Right atrium auricular region (tissue), 2 donors: ENCODE measurements around the gene IL1F10. TPM values are rescaled to one million over a fixed set of nuclear protein-coding genes. Genes with fewer than 3 reads are reported as not detected.

Experiments
- DNase-seq: peaks from one replicate; pipeline ENCODE4 v3.0.0-alpha.2; 2019; ENCODE audit warnings: low spot score
- H3K27ac ChIP-seq, 2 donors: fragments of 200-600 bp; sonication (generic); 1 replicate in 1 of 2; 2 replicates in 1 of 2; pipeline ENCODE4 v1.5.1; 2016 to 2019
- H3K27me3 ChIP-seq, 2 donors: fragments of 200-600 bp; sonication (generic); one replicate each; pipeline versions ENCODE4 v1.5.1 to v1.6.0; 2017 to 2019
- H3K36me3 ChIP-seq: fragments of 200-600 bp; sonication (generic); one replicate; pipeline ENCODE4 v1.5.1; 2016
- H3K4me1 ChIP-seq, 2 donors: fragments of 200-600 bp; sonication (generic); one replicate each; pipeline versions ENCODE4 v1.5.1 to v1.6.0; 2017 to 2019
- H3K4me3 ChIP-seq, 2 donors: fragments of 200-600 bp; sonication (generic); 1 replicate in 1 of 2; 2 replicates in 1 of 2; pipeline ENCODE4 v1.5.1; 2017 to 2019; ENCODE audit warnings: mild to moderate bottlenecking in 1 of 2, moderate library complexity in 1 of 2
- H3K9me3 ChIP-seq, 2 donors: fragments of 200-600 bp; sonication (generic); one replicate each; pipeline ENCODE4 v1.5.1; 2019
- total RNA-seq, 2 donors: library from RNA; depleted of rRNA; stranded (reverse); fragments of >200 nt; gene quantifications; one replicate each; pipeline ENCODE4 v1.1.0, GENCODE V29; 2016
- TF ChIP-seq, protein P1 (sequence below), 2 donors: fragments of 200-600 bp; sonication (generic); IDR thresholded peaks; one replicate each; pipeline ENCODE4 v1.5.1; 2019; ENCODE audit warnings: antibody characterized with exemption in 2 of 2

Gene IL1F10
- total RNA-seq, 2 donors from 2014 or later = not detected

GRCh38 chr2:113070606-113070975, 2.8 kb downstream of the IL1F10 start:
- DNase-seq = no peak
- Histone ChIP-seq H3K36me3 (no peaks in the 10 kb centered on the region), H3K9me3 (no peaks in the 10 kb centered on the region), H3K4me1 (no peaks in the 10 kb centered on the region), H3K27ac (no peak overlapping the region), H3K4me3 (no peak overlapping the region), H3K27me3 (no peaks in the 10 kb centered on the region)
- TF ChIP-seq, protein P1, sequence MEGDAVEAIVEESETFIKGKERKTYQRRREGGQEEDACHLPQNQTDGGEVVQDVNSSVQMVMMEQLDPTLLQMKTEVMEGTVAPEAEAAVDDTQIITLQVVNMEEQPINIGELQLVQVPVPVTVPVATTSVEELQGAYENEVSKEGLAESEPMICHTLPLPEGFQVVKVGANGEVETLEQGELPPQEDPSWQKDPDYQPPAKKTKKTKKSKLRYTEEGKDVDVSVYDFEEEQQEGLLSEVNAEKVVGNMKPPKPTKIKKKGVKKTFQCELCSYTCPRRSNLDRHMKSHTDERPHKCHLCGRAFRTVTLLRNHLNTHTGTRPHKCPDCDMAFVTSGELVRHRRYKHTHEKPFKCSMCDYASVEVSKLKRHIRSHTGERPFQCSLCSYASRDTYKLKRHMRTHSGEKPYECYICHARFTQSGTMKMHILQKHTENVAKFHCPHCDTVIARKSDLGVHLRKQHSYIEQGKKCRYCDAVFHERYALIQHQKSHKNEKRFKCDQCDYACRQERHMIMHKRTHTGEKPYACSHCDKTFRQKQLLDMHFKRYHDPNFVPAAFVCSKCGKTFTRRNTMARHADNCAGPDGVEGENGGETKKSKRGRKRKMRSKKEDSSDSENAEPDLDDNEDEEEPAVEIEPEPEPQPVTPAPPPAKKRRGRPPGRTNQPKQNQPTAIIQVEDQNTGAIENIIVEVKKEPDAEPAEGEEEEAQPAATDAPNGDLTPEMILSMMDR (IDR thresholded peaks at IDR 0.05) = no peak

- H3K9me3 ChIP-seq = no peaks in the 10 kb centered on the region
- TF ChIP-seq, protein P1 (IDR thresholded peaks at IDR 0.05) = no peak
- no peaks in the 10 kb centered on the region for H3K4me1 ChIP-seq
- no peak overlapping the region for H3K4me3 ChIP-seq
- no peaks in the 10 kb centered on the region for H3K36me3 ChIP-seq
- no peaks in the 10 kb centered on the region for H3K27me3 ChIP-seq
- no peak overlapping the region for H3K27ac ChIP-seq
- DNase-seq = no peak
Observed at GRCh38 chr2:113072584-113072983, 4.8 kb downstream of the IL1F10 start.

DNA sequence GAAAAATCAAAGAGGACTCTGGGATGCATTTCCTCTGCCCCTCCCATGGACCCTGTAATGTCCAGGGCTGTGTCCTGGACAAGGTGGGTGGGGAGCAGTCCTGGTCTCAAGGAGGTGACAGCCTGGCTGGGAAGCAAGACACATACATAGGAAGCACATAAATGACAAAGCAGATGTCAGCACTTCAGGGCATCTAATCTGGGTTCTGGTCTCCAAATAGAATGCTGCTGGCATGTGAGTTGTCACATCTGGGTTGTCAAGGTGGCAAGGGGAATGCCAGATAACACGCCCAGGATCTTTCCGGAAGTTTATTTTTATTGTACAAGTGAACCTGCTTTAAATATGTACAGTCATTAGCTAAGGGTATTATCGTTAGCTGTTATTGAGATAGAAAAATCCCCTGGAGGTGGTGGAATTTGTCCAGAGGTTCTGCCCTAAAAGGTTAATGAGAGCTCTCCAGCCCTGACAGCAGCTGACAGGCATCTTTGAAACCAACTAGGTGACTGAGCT, 5.6 kb downstream of the IL1F10 start:
- Histone ChIP-seq H3K27me3 (no peaks in the 10 kb centered on the region), H3K4me3 (no peak overlapping the region), H3K27ac (no peak overlapping the region), H3K9me3 (no peaks in the 10 kb centered on the region), H3K36me3 (no peaks in the 10 kb centered on the region), H3K4me1 (no peaks in the 10 kb centered on the region)
- DNase-seq = no peak
- TF ChIP-seq, protein P1 (IDR thresholded peaks at IDR 0.05) = no peak

DNA sequence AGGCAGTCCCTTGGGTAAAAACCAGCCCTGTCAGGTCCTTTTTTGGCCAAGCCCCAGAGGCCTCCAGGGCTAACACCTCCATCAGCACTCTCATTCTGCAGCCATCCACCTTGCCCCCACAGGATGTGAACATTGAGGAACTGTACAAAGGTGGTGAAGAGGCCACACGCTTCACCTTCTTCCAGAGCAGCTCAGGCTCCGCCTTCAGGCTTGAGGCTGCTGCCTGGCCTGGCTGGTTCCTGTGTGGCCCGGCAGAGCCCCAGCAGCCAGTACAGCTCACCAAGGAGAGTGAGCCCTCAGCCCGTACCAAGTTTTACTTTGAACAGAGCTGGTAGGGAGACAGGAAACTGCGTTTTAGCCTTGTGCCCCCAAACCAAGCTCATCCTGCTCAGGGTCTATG, 7.3 kb downstream of the IL1F10 start:
- DNase-seq = no peak
- TF ChIP-seq, protein P1 (IDR thresholded peaks at IDR 0.05) = no peak
- H3K4me3 ChIP-seq = no peak overlapping the region
- no peaks in the 10 kb centered on the region for H3K9me3 ChIP-seq
- H3K27me3 ChIP-seq = no peaks in the 10 kb centered on the region
- no peaks in the 10 kb centered on the region for H3K36me3 ChIP-seq
- no peak overlapping the region for H3K27ac ChIP-seq
- no peaks in the 10 kb centered on the region for H3K4me1 ChIP-seq

DNA sequence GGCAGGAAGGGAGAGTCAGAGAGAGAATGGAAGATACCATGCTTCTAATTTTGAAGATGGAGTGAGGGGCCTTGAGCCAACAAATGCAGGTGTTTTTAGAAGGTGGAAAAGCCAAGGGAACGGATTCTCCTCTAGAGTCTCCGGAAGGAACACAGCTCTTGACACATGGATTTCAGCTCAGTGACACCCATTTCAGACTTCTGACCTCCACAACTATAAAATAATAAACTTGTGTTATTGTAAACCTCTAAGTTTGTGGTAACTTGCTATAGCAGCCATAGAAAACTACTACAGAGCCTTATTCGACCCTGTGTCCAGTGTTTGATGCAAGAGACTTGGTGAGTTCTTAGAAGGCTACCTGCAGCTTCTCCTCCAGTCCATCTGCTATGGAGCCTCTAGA, 7.8 kb downstream of the IL1F10 start:
- DNase-seq = no peak
- no peak overlapping the region for H3K27ac ChIP-seq
- H3K27me3 ChIP-seq = no peaks in the 10 kb centered on the region
- no peaks in the 10 kb centered on the region for H3K9me3 ChIP-seq
- H3K36me3 ChIP-seq = no peaks in the 10 kb centered on the region
- H3K4me1 ChIP-seq = no peaks in the 10 kb centered on the region
- TF ChIP-seq, protein P1 (IDR thresholded peaks at IDR 0.05) = no peak
- no peak overlapping the region for H3K4me3 ChIP-seq

- no peaks in the 10 kb centered on the region for H3K9me3 ChIP-seq
- no peaks in the 10 kb centered on the region for H3K27me3 ChIP-seq
- H3K27ac ChIP-seq = no peak overlapping the region
- H3K4me3 ChIP-seq = no peak overlapping the region
- no peaks in the 10 kb centered on the region for H3K36me3 ChIP-seq
- no peaks in the 10 kb centered on the region for H3K4me1 ChIP-seq
- TF ChIP-seq, protein P1 (IDR thresholded peaks at IDR 0.05) = no peak
- no peak for DNase-seq
Observed at GRCh38 chr2:113076954-113077669, 9.3 kb downstream of the IL1F10 start.
